HepG2 (cell line): ENCODE measurements around the gene GEMIN4. TPM values are rescaled to one million over a fixed set of nuclear protein-coding genes. Genes with fewer than 3 reads are reported as not detected.

Experiments used
- DPF2 ChIP-seq: sonication (generic); formaldehyde crosslinking; IDR thresholded peaks from 2 replicates; pipeline ENCODE4 v1.4.0; 2020; ENCODE audit warnings: mild to moderate bottlenecking, low read depth, missing genetic modification reagents, borderline replicate concordance
- HMG20B ChIP-seq: conservative IDR thresholded peaks from 2 replicates; pipeline ENCODE4 v1.6.1; 2016; ENCODE audit warnings: missing genetic modification reagents, missing compliant biosample characterization
- JARID2 ChIP-seq: sonication (generic); formaldehyde crosslinking; IDR thresholded peaks from 2 replicates; pipeline ENCODE4 v1.8.1; 2023; ENCODE audit warnings: missing genetic modification reagents, inconsistent platforms; ENCODE audit not compliant: insufficient replicate concordance
- MEIS2 ChIP-seq: sonication (generic); formaldehyde crosslinking; IDR thresholded peaks from 2 replicates; pipeline ENCODE4 v1.9.0; 2021; ENCODE audit warnings: mild to moderate bottlenecking, missing genetic modification reagents
- NCOA5 ChIP-seq: sonication (generic); formaldehyde crosslinking; IDR thresholded peaks from 2 replicates; pipeline ENCODE4 v1.4.0; 2020; ENCODE audit warnings: missing genetic modification reagents
- SOX13 ChIP-seq, 3 experiments: fragments of 450-650 bp in 1 of 3; sonication (generic) in 1 of 3; formaldehyde crosslinking in 1 of 3; IDR thresholded peaks in 2 of 3; conservative IDR thresholded peaks in 1 of 3; 2 replicates each; pipeline versions ENCODE4 v1.5.0 to v1.6.1; 2016 to 2020; ENCODE audit warnings: antibody characterized with exemption in 1 of 3, mild to moderate bottlenecking in 1 of 3, missing compliant biosample characterization in 1 of 3, missing genetic modification reagents in 1 of 3, moderate library complexity in 1 of 3
- SP4 ChIP-seq: sonication (generic); formaldehyde crosslinking; IDR thresholded peaks from 2 replicates; pipeline ENCODE4 v1.8.1; 2023; ENCODE audit warnings: mild to moderate bottlenecking, missing genetic modification reagents
- SRY ChIP-seq: sonication (generic); formaldehyde crosslinking; IDR thresholded peaks from 2 replicates; pipeline ENCODE4 v1.8.0; 2022; ENCODE audit warnings: mild to moderate bottlenecking, missing genetic modification reagents
- STAG1 ChIP-seq: sonication (generic); formaldehyde crosslinking; IDR thresholded peaks from 2 replicates; pipeline ENCODE4 v1.4.0; 2020; ENCODE audit warnings: missing genetic modification reagents
- ZBTB1 ChIP-seq: sonication (generic); formaldehyde crosslinking; IDR thresholded peaks from 2 replicates; pipeline ENCODE4 v1.4.0; 2020; ENCODE audit warnings: missing genetic modification reagents, borderline replicate concordance
- ZNF138 ChIP-seq: sonication (generic); formaldehyde crosslinking; IDR thresholded peaks from 2 replicates; pipeline ENCODE4 v1.5.0; 2020; ENCODE audit warnings: mild to moderate bottlenecking, low read depth, missing genetic modification reagents
- ZNF30 ChIP-seq: sonication (generic); formaldehyde crosslinking; IDR thresholded peaks from 2 replicates; pipeline ENCODE4 v1.5.0; 2020; ENCODE audit warnings: mild to moderate bottlenecking, missing genetic modification reagents
- ZNF543 ChIP-seq: sonication (generic); formaldehyde crosslinking; IDR thresholded peaks from 2 replicates; pipeline ENCODE4 v1.4.0; 2020; ENCODE audit warnings: mild to moderate bottlenecking, missing genetic modification reagents
- ZNF660 ChIP-seq: sonication (generic); formaldehyde crosslinking; IDR thresholded peaks from 2 replicates; pipeline ENCODE4 v1.5.1; 2020; ENCODE audit warnings: mild to moderate bottlenecking, low read depth, missing genetic modification reagents, borderline replicate concordance
- ZNF672 ChIP-seq: sonication (generic); formaldehyde crosslinking; IDR thresholded peaks from 2 replicates; pipeline ENCODE4 v1.8.1; 2022; ENCODE audit warnings: missing genetic modification reagents
- polyA plus RNA-seq, 8 experiments: library from polyadenylated mRNA; depleted of rRNA in 3 of 8; stranded (reverse) in 7 of 8; unstranded in 1 of 8; fragments of >200 nt; fragmentation: Illumina TruSeq in 4 of 8; extraction: Trizol in 4 of 8; gene quantifications; 2 replicates each; pipeline versions ENCODE4 v1.2.1 to v1.2.3, GENCODE V29; 2011 to 2016; ENCODE audit warnings: low read depth in 4 of 8, missing spikeins in 1 of 8, mixed read lengths in 1 of 8; ENCODE audit not compliant: insufficient read depth in 1 of 8
- total RNA-seq, 5 experiments: library from RNA; depleted of rRNA; stranded (reverse); fragments of >200 nt; fragmentation: Illumina TruSeq; extraction: Trizol; gene quantifications; 2 replicates each; pipeline ENCODE4 v1.2.3, GENCODE V29; 2016; ENCODE audit warnings: low read depth in 1 of 5
- TF ChIP-seq, protein P1 (sequence below), 2 experiments: IDR thresholded peaks; 2 replicates each; pipeline ENCODE4 v1.6.1; 2011 to 2012; ENCODE audit warnings: low read length in 2 of 2, borderline replicate concordance in 1 of 2, low read depth in 1 of 2, mild to moderate bottlenecking in 1 of 2, moderate library complexity in 1 of 2
- TF ChIP-seq, protein P2 (sequence below): sonication (generic); formaldehyde crosslinking; IDR thresholded peaks from 2 replicates; pipeline ENCODE4 v1.8.0; 2022; ENCODE audit warnings: mild to moderate bottlenecking, missing genetic modification reagents, moderate library complexity
- TF ChIP-seq, protein P3 (sequence below): sonication (generic); formaldehyde crosslinking; IDR thresholded peaks from 2 replicates; pipeline ENCODE4 v1.4.0; 2020; ENCODE audit warnings: missing genetic modification reagents, mild to moderate bottlenecking, borderline replicate concordance
- TF ChIP-seq, protein P4 (sequence below): sonication (generic); formaldehyde crosslinking; IDR thresholded peaks from 2 replicates; pipeline ENCODE4 v1.5.1; 2020; ENCODE audit warnings: missing genetic modification reagents, mild to moderate bottlenecking, borderline replicate concordance

GEMIN4 gene
- total and polyA plus RNA-seq, 2 of the 13 experiments (the other 11 are each of a cell fraction or from before 2014, with no cell fraction given): 10.8 to 22.7 TPM

DNA sequence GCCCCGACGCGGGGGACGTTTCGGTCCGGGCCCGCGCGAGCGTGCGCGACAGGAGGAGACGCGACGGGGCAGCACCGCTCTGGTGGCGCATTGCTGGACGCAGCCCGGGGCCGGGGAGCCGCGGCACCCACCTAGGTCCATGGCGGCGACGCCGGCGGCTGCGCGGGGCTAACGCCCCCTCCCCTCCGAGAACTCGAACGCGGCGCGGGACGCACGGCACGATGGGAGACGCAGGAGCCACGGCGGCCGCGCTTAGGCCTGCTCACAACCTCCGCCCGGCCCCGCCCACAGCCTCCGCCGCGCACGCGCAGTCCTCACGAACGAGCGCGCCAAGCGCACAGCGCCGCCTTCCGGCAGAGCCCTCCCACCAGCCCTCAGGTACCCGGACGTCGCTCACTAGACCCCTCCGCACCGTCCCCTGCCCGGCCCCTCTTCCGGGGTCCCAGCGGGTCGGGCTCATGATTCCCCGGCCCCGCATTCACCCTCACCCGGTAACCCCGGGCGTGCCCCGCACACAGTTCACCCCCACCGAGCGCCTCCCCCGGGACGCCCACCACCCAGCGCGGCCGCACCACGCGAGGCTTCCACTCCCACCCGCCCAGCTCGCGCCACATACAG lies at the start of gene GEMIN4 (continued):
- TF ChIP-seq, protein P1, sequence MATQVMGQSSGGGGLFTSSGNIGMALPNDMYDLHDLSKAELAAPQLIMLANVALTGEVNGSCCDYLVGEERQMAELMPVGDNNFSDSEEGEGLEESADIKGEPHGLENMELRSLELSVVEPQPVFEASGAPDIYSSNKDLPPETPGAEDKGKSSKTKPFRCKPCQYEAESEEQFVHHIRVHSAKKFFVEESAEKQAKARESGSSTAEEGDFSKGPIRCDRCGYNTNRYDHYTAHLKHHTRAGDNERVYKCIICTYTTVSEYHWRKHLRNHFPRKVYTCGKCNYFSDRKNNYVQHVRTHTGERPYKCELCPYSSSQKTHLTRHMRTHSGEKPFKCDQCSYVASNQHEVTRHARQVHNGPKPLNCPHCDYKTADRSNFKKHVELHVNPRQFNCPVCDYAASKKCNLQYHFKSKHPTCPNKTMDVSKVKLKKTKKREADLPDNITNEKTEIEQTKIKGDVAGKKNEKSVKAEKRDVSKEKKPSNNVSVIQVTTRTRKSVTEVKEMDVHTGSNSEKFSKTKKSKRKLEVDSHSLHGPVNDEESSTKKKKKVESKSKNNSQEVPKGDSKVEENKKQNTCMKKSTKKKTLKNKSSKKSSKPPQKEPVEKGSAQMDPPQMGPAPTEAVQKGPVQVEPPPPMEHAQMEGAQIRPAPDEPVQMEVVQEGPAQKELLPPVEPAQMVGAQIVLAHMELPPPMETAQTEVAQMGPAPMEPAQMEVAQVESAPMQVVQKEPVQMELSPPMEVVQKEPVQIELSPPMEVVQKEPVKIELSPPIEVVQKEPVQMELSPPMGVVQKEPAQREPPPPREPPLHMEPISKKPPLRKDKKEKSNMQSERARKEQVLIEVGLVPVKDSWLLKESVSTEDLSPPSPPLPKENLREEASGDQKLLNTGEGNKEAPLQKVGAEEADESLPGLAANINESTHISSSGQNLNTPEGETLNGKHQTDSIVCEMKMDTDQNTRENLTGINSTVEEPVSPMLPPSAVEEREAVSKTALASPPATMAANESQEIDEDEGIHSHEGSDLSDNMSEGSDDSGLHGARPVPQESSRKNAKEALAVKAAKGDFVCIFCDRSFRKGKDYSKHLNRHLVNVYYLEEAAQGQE (IDR thresholded peaks at IDR 0.05; ENCODE audit: borderline replicate concordance in 1 of 2, low read depth in 1 of 2, low read length in 2 of 2): no peak
- TF ChIP-seq ZNF543 (CRISPR knock-in tag): peak; percentile 75
- TF ChIP-seq ZNF672: no peak
- no peak for TF ChIP-seq HMG20B (CRISPR knock-in tag)
- TF ChIP-seq SP4 (CRISPR knock-in tag): peak; percentile 64
- no peak; the same call in none of the 2 replicates for TF ChIP-seq MEIS2 (CRISPR knock-in tag)
- TF ChIP-seq, protein P2, sequence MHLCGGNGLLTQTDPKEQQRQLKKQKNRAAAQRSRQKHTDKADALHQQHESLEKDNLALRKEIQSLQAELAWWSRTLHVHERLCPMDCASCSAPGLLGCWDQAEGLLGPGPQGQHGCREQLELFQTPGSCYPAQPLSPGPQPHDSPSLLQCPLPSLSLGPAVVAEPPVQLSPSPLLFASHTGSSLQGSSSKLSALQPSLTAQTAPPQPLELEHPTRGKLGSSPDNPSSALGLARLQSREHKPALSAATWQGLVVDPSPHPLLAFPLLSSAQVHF: no peak
- no peak; the same call in 1 of the 2 replicates for TF ChIP-seq DPF2 (CRISPR knock-in tag)
- no peak for TF ChIP-seq ZNF138
- TF ChIP-seq, protein P3, sequence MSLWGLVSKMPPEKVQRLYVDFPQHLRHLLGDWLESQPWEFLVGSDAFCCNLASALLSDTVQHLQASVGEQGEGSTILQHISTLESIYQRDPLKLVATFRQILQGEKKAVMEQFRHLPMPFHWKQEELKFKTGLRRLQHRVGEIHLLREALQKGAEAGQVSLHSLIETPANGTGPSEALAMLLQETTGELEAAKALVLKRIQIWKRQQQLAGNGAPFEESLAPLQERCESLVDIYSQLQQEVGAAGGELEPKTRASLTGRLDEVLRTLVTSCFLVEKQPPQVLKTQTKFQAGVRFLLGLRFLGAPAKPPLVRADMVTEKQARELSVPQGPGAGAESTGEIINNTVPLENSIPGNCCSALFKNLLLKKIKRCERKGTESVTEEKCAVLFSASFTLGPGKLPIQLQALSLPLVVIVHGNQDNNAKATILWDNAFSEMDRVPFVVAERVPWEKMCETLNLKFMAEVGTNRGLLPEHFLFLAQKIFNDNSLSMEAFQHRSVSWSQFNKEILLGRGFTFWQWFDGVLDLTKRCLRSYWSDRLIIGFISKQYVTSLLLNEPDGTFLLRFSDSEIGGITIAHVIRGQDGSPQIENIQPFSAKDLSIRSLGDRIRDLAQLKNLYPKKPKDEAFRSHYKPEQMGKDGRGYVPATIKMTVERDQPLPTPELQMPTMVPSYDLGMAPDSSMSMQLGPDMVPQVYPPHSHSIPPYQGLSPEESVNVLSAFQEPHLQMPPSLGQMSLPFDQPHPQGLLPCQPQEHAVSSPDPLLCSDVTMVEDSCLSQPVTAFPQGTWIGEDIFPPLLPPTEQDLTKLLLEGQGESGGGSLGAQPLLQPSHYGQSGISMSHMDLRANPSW (CRISPR knock-in tag): peak; percentile 42; the same call in 1 of the 2 replicates
- TF ChIP-seq ZNF660 (CRISPR knock-in tag): no peak
- TF ChIP-seq SOX13 (IDR thresholded peaks at IDR 0.05): no peak
- peak in 1 of 2 experiments; percentile 28; a peak in 1 of 4 replicates for TF ChIP-seq SOX13 (CRISPR knock-in tag; conservative IDR thresholded peaks at IDR 0.05 in 1 of 2, IDR thresholded peaks at IDR 0.05 in 1 of 2)
- TF ChIP-seq NCOA5 (CRISPR knock-in tag): no peak
- TF ChIP-seq SRY (CRISPR knock-in tag): no peak; the same call in 1 of the 2 replicates
- TF ChIP-seq, protein P4, sequence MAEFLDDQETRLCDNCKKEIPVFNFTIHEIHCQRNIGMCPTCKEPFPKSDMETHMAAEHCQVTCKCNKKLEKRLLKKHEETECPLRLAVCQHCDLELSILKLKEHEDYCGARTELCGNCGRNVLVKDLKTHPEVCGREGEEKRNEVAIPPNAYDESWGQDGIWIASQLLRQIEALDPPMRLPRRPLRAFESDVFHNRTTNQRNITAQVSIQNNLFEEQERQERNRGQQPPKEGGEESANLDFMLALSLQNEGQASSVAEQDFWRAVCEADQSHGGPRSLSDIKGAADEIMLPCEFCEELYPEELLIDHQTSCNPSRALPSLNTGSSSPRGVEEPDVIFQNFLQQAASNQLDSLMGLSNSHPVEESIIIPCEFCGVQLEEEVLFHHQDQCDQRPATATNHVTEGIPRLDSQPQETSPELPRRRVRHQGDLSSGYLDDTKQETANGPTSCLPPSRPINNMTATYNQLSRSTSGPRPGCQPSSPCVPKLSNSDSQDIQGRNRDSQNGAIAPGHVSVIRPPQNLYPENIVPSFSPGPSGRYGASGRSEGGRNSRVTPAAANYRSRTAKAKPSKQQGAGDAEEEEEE (CRISPR knock-in tag): no peak
- TF ChIP-seq STAG1 (CRISPR knock-in tag): peak; percentile 53
- peak; percentile 62 for TF ChIP-seq JARID2 (CRISPR knock-in tag)
- TF ChIP-seq ZNF30 (CRISPR knock-in tag): no peak
- no peak for TF ChIP-seq ZBTB1 (CRISPR knock-in tag)
